Urinary bladder (tissue), 4 donors: Measurements from ENCODE around the gene PIP5K1A. TPM values are rescaled to one million over a fixed set of nuclear protein-coding genes. Genes with fewer than 3 reads are reported as not detected.
"Not testable (repeated sequence)": the region's sequence is repeated elsewhere in the genome, so short reads cannot be mapped to it uniquely, and the experiment has no call there.

Experiments used
- DNase-seq: peaks from one replicate; pipeline ENCODE4 v3.0.0-alpha.2; 2015; ENCODE audit errors: extremely low spot score
- H3K27ac ChIP-seq: one replicate; pipeline ENCODE4 v1.5.1; 2013; ENCODE audit warnings: low read depth, mild to moderate bottlenecking, moderate library complexity
- H3K36me3 ChIP-seq: one replicate; pipeline ENCODE4 v1.6.1; 2013; ENCODE audit warnings: mild to moderate bottlenecking, moderate library complexity; ENCODE audit not compliant: insufficient read depth
- H3K4me1 ChIP-seq: one replicate; pipeline ENCODE4 v1.6.1; 2013; ENCODE audit warnings: mild to moderate bottlenecking, moderate library complexity; ENCODE audit not compliant: insufficient read depth
- H3K4me3 ChIP-seq: one replicate; pipeline ENCODE4 v1.5.1; 2013; ENCODE audit warnings: low read depth, low read length
- WGBS: extraction: QIAGEN DNeasy Blood & Tissue Kit; methylation state at CpG from one replicate; pipeline ENCODE4 v1.1.7; 2013; 5-methylcytosine and 5-hydroxymethylcytosine counted together
- polyA plus RNA-seq: library from polyadenylated mRNA; stranded (reverse); fragments of 200-250 nt; gene quantifications from one replicate; pipeline ENCODE4 v1.2.3, GENCODE V29; 2013
- total RNA-seq: library from RNA; depleted of rRNA; stranded (reverse); fragments of >200 nt; gene quantifications from one replicate; pipeline ENCODE4 v1.2.3, GENCODE V29; 2014
- donor health status: healthy with polysubstance abuse.
- donor health status: healthy.

PIP5K1A gene
- total and polyA plus RNA-seq, 2 donors, result 22.1 to 77.0 TPM

DNA sequence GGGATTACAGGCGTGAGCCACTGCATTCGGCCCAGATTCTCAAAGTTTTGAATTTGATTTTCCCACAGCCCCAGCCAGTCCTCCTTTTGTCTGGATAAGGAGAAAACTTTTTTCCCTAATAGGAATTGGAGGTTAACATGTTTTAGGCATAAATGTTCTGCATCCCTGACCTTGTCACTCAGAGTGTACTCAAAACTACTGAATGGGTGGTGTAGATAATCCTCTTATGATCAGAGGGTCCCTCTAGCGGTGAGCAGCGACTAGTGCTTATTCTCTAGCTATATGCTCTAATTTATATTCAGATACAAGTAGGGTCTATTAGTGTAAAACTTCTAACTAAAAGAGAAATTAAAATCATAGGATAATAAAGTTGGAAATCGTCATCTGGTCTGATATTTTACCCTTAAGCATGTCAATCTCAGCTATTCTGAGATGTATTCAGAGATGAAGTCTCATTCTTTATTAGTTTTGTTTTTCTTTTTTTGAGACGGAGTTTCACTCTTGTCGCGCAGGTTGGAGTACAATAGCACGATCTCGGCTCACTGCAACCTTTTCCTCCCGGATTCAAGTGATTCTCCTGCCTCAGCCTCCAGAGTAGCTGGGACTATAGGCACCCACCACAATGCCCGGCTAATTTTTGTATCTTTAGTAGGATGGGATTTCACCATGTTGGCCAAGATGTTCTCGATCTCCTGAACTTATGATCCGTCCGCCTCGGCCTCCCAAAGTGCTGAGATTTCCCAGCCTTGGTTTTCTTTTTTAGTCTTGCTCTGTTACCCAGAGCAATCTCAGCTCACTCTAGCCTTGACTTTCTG, 53.5 kb downstream of the PIP5K1A start:
- WGBS, result 67% methylated on average over 16 of the region's 16 CpGs
- H3K4me3 ChIP-seq, result no peak overlapping the region
- peak; percentile 20 for DNase-seq
- H3K27ac ChIP-seq, result no peak overlapping the region
- peaks cover 5% of the 10 kb centered on the region for H3K36me3 ChIP-seq
- peaks cover 3% of the 10 kb centered on the region for H3K4me1 ChIP-seq

GRCh38 chr1:151254217-151255213, 56.2 kb downstream of the PIP5K1A start, which contains the start of gene PSMD4:
Gene PSMD4 (plus strand): TSS chr1:151254734. CDS start chr1:151254783, 49 bp downstream.
- H3K36me3 ChIP-seq, result no peaks in the 10 kb centered on the region
- peak within 1 kb of the TSS; percentile 95 for H3K4me3 ChIP-seq
- WGBS, result 8% methylated on average over 56 of the region's 56 CpGs
- H3K27ac ChIP-seq, result peak within 1 kb of the TSS; percentile 88
- H3K4me1 ChIP-seq, result peaks cover 4% of the 10 kb centered on the region
- peak; percentile 96 for DNase-seq

DNA sequence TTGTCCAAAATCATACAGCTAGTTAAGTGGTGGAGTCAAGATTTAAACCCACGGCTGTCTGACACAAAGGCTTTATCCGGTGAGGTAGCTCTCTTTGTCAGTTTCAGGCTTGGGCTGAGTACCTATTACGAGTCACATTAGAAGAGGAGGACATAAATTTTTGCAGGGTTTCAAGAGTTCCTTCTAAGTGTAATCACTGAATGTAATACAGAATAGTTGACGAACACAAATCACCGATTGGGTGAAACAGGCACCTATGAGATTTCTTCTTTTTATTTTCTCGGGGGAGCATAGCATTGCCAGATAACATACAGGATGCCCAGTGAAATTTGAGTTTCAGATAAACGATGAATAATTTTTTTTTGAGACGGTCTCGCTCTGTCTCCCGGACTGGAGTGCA, 57.0 kb downstream of the PIP5K1A start:
- DNase-seq, result no peak
- H3K4me1 ChIP-seq, result peaks cover 4% of the 10 kb centered on the region
- no peaks in the 10 kb centered on the region for H3K36me3 ChIP-seq
- H3K4me3 ChIP-seq, result peak overlapping the region; percentile 95
- no peak overlapping the region for H3K27ac ChIP-seq
- 25% methylated on average over 10 of the region's 10 CpGs for WGBS

DNA sequence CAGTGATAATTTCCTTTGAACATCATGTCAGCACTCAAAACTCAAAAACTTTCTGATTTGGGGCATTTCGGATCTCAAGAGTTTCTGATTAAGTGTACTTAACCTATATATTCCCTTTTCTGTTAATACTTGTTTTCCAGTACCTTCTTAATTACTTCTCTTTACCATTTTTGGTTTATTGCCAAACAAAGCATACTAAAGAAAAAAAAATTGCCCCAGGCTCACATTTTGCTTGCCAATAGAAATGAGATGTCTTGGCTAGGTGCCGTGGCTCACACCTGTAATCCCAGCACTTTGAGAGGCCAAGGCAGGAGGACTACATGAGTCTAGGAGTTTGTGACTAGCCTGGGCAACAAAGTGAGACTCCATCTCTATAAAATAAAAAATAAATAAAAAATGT, 61.0 kb downstream of the PIP5K1A start:
- Histone ChIP-seq H3K4me1 (peaks cover 4% of the 10 kb centered on the region), H3K27ac (no peak overlapping the region), H3K4me3 (no peak overlapping the region), H3K36me3 (no peaks in the 10 kb centered on the region)
- no peak for DNase-seq
- 91% methylated on average over 2 of the region's 2 CpGs for WGBS

GRCh38 chr1:151265446-151266236, 67.3 kb downstream of the PIP5K1A start:
- Histone ChIP-seq H3K4me3 (no peak overlapping the region), H3K36me3 (peaks cover 4% of the 10 kb centered on the region), H3K4me1 (no peaks in the 10 kb centered on the region), H3K27ac (no peak overlapping the region)
- WGBS, result 92% methylated on average over 14 of the region's 14 CpGs
- DNase-seq, result no peak

DNA sequence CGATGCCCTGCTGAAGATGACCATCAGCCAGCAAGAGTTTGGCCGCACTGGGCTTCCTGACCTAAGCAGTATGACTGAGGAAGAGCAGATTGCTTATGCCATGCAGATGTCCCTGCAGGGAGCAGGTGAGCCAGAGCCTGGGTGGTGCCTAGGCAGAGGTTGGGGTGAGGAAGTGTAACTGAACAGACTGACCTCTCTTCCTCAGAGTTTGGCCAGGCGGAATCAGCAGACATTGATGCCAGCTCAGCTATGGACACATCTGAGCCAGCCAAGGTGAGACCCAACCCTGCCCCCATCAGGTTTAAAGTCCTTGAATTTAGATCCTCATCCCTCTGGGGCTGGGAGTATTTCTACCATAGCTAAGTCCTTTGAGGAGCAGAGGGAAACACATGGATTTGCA, 68.0 kb downstream of the PIP5K1A start:
- DNase-seq, result no peak
- Histone ChIP-seq H3K4me1 (no peaks in the 10 kb centered on the region), H3K4me3 (no peak overlapping the region), H3K27ac (no peak overlapping the region), H3K36me3 (peaks cover 4% of the 10 kb centered on the region)
- 91% methylated on average over 3 of the region's 3 CpGs for WGBS

DNA sequence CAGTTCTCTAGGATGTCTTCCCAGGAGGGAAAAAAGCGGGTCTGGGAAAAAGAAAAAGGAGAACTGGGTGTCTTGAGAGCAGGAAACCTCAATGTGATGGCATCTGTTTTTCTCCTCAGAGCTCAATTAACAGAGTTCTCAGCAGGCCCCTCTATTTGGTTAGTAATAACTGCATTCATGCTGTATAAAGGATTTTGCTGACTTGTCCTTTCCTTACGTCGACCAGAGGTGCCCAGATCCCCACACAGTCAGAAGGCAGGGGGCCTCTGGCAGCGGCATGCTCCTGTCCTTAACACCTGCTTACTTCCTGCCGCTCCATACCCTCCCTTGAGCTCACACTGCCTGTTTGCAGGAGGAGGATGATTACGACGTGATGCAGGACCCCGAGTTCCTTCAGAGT, 68.5 kb downstream of the PIP5K1A start:
- Histone ChIP-seq H3K4me3 (no peak overlapping the region), H3K4me1 (no peaks in the 10 kb centered on the region), H3K36me3 (peaks cover 4% of the 10 kb centered on the region), H3K27ac (no peak overlapping the region)
- no peak for DNase-seq
- 85% methylated on average over 8 of the region's 8 CpGs for WGBS

- peaks cover 4% of the 10 kb centered on the region for H3K36me3 ChIP-seq
- no peak overlapping the region for H3K4me3 ChIP-seq
- WGBS, result 77% methylated on average over 4 of the region's 4 CpGs
Observed at GRCh38 chr1:151267760-151268159, 69.4 kb downstream of the PIP5K1A start.

DNA sequence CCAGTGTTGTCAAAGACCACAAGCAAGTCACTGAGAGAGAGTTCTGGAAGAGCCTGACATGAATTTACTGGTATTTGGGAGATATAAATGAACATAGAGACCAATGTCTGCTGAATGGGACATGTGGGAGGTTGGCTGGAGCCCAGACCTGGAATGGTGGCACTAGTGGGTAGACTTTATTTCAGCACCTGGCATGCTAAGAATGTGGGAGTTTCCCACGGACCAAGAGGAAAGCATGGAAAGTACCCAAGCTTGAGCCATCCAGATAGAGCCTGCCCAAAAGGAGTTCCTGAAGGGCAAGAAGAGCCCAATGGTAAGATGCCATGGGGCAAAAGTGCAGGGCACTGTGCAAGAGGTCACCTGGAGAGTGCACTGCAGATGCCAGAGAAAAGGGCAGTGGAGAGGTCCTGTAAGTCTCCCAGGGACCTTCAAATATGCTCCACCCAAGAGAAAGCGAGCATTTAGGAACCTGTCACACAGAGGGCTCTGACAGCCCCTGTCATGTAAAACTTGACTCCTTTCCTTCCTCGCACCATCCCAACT, 75.6 kb downstream of the PIP5K1A start:
- Histone ChIP-seq H3K4me1 (no peaks in the 10 kb centered on the region), H3K27ac (no peak overlapping the region), H3K4me3 (no peak overlapping the region), H3K36me3 (no peaks in the 10 kb centered on the region)
- no peak for DNase-seq
- WGBS, result 87% methylated on average over 3 of the region's 3 CpGs

More at GRCh38 chr1:151267760-151268159, 69.4 kb downstream of the PIP5K1A start:
- no peaks in the 10 kb centered on the region for H3K4me1 ChIP-seq
- H3K27ac ChIP-seq, result no peak overlapping the region
- no peak for DNase-seq

DNA sequence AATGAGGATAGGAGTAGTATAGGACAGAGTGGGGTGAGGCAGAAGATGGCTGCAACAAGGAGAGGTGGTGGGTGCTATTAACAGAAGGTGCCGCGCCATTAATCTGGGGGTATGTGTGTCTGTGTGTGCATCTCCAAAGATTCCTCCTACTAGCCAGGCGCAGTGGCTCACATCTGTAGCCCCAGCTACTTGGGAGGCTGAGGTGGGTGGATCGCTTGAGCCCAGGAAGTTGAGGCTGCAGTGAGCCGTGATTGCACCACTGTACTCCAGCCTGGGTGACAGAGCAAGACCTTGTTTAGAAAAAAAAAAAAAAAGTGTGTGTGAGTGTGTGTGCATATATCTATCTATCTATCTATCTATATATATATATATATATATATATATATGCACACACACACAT, 77.0 kb downstream of the PIP5K1A start:
- H3K27ac ChIP-seq, H3K4me1 ChIP-seq, H3K4me3 ChIP-seq, DNase-seq, H3K36me3 ChIP-seq: not testable (repeated sequence)
- 88% methylated on average over 5 of the region's 5 CpGs for WGBS

DNA sequence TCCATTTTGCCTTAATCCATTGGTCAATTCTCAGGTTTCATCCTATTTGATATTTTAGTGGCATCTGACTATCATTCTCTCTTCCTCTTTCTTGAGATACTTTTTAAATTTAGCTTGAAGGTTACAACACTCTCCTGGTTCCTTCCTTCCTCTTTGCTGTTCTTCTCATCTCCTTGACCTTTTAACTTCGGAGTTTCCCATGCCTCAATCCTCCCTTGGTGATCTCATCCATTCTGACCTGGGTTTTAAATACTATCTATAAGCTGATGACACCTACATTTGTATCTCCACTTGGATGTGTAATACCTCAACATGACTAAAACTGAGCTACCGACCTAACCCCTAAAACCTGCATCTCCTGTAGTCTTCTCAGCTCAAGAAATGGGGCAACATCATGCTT, 78.9 kb downstream of the PIP5K1A start:
- Histone ChIP-seq H3K4me3 (no peak overlapping the region), H3K36me3 (no peaks in the 10 kb centered on the region), H3K4me1 (no peaks in the 10 kb centered on the region), H3K27ac (no peak overlapping the region)
- 76% methylated on average over 2 of the region's 2 CpGs for WGBS
- DNase-seq, result no peak

DNA sequence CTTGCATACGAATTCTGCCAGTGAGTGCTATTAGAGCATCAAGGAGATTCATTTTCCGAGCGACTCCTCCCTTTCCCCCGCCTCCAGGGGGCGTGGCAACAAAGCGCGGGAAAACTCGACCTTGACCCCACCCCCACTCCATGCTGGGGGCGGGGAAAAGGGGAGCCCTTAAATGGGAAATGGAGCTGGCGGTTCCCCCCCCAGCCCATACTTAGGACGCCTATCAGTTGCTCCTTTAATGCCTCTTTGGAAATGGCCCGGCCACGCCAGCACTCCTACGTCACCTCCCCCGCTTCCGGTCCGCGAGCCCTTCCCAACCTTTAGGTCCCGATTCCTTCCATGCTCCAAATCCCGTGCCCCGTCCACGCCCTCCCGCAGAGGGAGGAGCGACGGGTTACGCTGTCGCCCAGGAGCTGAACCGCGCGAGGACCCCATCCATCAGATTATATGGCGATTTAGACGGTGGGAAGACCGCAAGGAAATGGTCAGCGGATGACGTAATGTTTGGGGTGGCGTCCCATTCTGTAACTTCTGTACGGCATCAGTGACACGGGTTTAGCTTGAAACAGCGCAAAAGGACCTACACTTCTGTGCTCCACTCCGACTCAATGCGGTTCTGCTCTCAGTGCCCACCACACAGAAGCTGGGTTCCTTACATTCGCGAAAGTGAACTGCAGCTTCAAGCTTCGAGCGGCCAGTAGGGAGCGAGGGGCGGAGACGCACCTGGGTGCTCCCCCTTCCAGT, 83.0 kb downstream of the PIP5K1A start:
- no peaks in the 10 kb centered on the region for H3K4me1 ChIP-seq
- peak; percentile 96 for DNase-seq
- H3K4me3 ChIP-seq, result peak overlapping the region; percentile 40
- no peaks in the 10 kb centered on the region for H3K36me3 ChIP-seq
- under 1% methylated on average over 48 of the region's 48 CpGs for WGBS
- H3K27ac ChIP-seq, result peak overlapping the region; percentile 93
